Measurements from ENCODE around the gene ZC2HC1B. TPM values are rescaled to one million over a fixed set of nuclear protein-coding genes. Genes with fewer than 3 reads are reported as not detected.

Gene ZC2HC1B
- total RNA-seq, 2 experiments from 2014 or later = not detected

DNA sequence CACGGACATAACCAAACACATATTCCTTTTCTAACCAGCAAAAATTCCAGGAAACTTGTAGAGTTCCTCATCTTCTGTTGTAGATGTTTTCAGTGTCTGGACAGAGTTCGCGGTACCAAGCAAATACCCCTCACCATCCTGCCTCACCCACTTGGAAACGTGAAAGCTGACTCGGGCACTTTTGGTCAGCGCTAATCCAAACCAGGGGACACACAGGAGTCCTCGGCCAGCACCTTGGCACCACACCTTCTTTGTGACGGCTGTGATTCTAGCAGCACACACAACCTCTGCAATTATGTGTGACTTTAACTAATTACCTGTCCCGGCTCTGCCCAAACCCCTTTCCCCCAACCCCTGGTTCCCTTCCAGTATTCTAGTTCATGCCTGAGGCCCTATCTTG lies 85.7 kb downstream of the ZC2HC1B start:
- H3K9me3 ChIP-seq (ENCODE audit: control insufficient read depth in 1 of 2, insufficient read depth in 1 of 2, low read length in 2 of 2) = no peaks in the 10 kb centered on the region
- ChIA-PET POLR2A (no interaction called here), CTCF (no interaction called here)
- H3K4me1 ChIP-seq (ENCODE audit: insufficient read depth, low read length) = no peaks in the 10 kb centered on the region
- Mint-ChIP-seq H3K9me3 (peaks cover 2% of the 10 kb centered on the region), H3K4me1 (ENCODE audit: low read depth) (no peaks in the 10 kb centered on the region), H3K27me3 (no peaks in the 10 kb centered on the region), H3K4me3 (no peak overlapping the region), H3K36me3 (ENCODE audit: low read depth) (peaks cover 8% of the 10 kb centered on the region), H3K27ac (no peak overlapping the region)
- no peak overlapping the region for H3K4me3 ChIP-seq (ENCODE audit: low read length)
- ATAC-seq (ENCODE audit: poor library complexity) (no peak), DNase-seq (no peak)
- no peaks in the 10 kb centered on the region for H3K36me3 ChIP-seq (ENCODE audit: insufficient read depth, low read length)
- intact Hi-C loops (cut with DNase I, micrococcal nuclease) = no loop called here
- H3K27ac ChIP-seq (ENCODE audit: low read depth in 1 of 2, low read length in 2 of 2) = no peak overlapping the region
- no peaks in the 10 kb centered on the region for H3K27me3 ChIP-seq (ENCODE audit: control insufficient read depth in 1 of 2, insufficient read depth in 2 of 2, low read length in 2 of 2)
- TF ChIP-seq, protein P1, sequence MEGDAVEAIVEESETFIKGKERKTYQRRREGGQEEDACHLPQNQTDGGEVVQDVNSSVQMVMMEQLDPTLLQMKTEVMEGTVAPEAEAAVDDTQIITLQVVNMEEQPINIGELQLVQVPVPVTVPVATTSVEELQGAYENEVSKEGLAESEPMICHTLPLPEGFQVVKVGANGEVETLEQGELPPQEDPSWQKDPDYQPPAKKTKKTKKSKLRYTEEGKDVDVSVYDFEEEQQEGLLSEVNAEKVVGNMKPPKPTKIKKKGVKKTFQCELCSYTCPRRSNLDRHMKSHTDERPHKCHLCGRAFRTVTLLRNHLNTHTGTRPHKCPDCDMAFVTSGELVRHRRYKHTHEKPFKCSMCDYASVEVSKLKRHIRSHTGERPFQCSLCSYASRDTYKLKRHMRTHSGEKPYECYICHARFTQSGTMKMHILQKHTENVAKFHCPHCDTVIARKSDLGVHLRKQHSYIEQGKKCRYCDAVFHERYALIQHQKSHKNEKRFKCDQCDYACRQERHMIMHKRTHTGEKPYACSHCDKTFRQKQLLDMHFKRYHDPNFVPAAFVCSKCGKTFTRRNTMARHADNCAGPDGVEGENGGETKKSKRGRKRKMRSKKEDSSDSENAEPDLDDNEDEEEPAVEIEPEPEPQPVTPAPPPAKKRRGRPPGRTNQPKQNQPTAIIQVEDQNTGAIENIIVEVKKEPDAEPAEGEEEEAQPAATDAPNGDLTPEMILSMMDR (IDR thresholded peaks at IDR 0.05) = no peak

DNA sequence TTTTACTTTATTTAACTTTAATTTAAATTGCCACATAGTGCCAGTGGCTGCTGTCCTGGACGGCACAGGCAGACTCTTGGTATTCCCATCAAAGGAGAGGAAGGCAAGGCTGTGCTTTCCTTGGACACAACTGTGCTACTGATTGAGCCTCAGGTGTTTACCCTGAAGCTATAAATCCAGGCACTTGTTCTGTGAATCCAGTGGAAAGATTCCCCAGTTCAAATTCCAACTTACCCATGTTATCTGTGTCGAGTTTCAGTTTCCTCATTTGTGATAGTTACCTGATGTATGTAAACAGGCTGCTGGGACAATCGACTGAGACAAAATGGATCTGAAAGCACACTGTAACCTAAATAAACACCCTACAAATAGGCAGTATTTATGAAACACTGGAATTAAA lies 86.6 kb downstream of the ZC2HC1B start:
- Histone ChIP-seq H3K9me3 (ENCODE audit: control insufficient read depth in 1 of 2, insufficient read depth in 1 of 2, low read length in 2 of 2) (no peaks in the 10 kb centered on the region), H3K27ac (ENCODE audit: low read depth in 1 of 2, low read length in 2 of 2) (no peak overlapping the region), H3K36me3 (ENCODE audit: insufficient read depth, low read length) (no peaks in the 10 kb centered on the region), H3K27me3 (ENCODE audit: control insufficient read depth in 1 of 2, insufficient read depth in 2 of 2, low read length in 2 of 2) (no peaks in the 10 kb centered on the region), H3K4me3 (ENCODE audit: low read length) (no peak overlapping the region), H3K4me1 (ENCODE audit: insufficient read depth, low read length) (no peaks in the 10 kb centered on the region)
- Mint-ChIP-seq H3K27ac (no peak overlapping the region), H3K9me3 (peaks cover 2% of the 10 kb centered on the region), H3K27me3 (no peaks in the 10 kb centered on the region), H3K4me1 (ENCODE audit: low read depth) (no peaks in the 10 kb centered on the region), H3K36me3 (ENCODE audit: low read depth) (peaks cover 8% of the 10 kb centered on the region), H3K4me3 (no peak overlapping the region)
- ChIA-PET POLR2A (no interaction called here), CTCF (no interaction called here)
- intact Hi-C loops (cut with DNase I, micrococcal nuclease) = no loop called here
- DNase-seq (no peak), ATAC-seq (ENCODE audit: poor library complexity) (no peak)
- TF ChIP-seq, protein P1 (IDR thresholded peaks at IDR 0.05) = no peak

DNA sequence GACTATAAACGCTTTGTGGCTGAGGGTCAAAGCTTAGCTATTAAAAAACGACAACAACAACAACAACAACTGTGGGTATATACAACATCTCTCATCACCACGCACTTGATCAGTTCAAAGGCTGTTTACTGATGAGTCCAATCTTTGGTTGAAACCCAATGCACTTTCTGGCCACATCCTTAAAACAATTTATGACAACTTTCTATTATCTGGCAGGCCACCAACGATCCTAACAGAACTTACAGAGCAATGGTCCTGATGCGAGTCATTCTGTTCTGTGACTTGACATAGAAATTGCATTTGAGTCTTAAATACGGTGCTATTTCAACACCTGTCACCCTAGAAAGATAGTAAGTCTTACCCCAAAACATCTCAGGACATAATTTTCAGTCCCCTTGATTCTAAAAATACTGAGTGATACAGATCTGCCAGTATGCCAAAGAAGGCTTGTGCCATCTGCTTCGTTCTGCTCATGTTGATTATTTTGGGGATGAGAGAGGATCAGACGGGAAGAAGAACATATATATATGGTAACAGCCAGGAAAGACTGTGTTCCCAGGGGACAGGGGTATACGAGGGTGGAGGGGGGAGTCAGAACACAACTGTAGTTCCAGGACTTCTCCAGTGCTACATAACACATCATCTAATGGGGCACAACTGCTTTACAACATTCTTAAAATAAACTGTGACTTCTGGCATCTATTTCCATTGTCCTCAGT lies 87.9 kb downstream of the ZC2HC1B start:
- no peaks in the 10 kb centered on the region for H3K4me1 ChIP-seq (ENCODE audit: insufficient read depth, low read length)
- TF ChIP-seq, protein P1 (IDR thresholded peaks at IDR 0.05) = no peak
- H3K9me3 ChIP-seq (ENCODE audit: control insufficient read depth in 1 of 2, insufficient read depth in 1 of 2, low read length in 2 of 2) = no peaks in the 10 kb centered on the region
- CTCF ChIA-PET = interaction anchor here (0.5 kb wide), 1 partner anchor 92 kb away, joined by 3 read pairs; no protein-coding TSS in a partner anchor
- no peaks in the 10 kb centered on the region for H3K27me3 Mint-ChIP-seq
- no peak overlapping the region for H3K4me3 ChIP-seq (ENCODE audit: low read length)
- H3K27me3 ChIP-seq (ENCODE audit: control insufficient read depth in 1 of 2, insufficient read depth in 2 of 2, low read length in 2 of 2) = no peaks in the 10 kb centered on the region
- peaks cover under 1% of the 10 kb centered on the region for H3K9me3 Mint-ChIP-seq
- peaks cover 5% of the 10 kb centered on the region for H3K36me3 Mint-ChIP-seq (ENCODE audit: low read depth)
- H3K27ac Mint-ChIP-seq = no peak overlapping the region
- ATAC-seq (ENCODE audit: poor library complexity) (no peak), DNase-seq (no peak)
- H3K27ac ChIP-seq (ENCODE audit: low read depth in 1 of 2, low read length in 2 of 2) = no peak overlapping the region
- POLR2A ChIA-PET = no interaction called here
- H3K4me3 Mint-ChIP-seq = no peak overlapping the region
- H3K4me1 Mint-ChIP-seq (ENCODE audit: low read depth) = no peaks in the 10 kb centered on the region
- intact Hi-C loops (cut with DNase I, micrococcal nuclease) = no loop called here
- no peaks in the 10 kb centered on the region for H3K36me3 ChIP-seq (ENCODE audit: insufficient read depth, low read length)
